HG02981 (cell line): ENCODE results near the gene ZNF664.

ENCODE experiments used
- ATAC-seq: cut with Tn5 transposase; IDR thresholded peaks from one replicate; pipeline ENCODE4 v1.9.1; 2021; ENCODE audit warnings: mild to moderate bottlenecking, moderate library complexity; ENCODE audit not compliant: unreplicated experiment

Gene ZNF664

DNA sequence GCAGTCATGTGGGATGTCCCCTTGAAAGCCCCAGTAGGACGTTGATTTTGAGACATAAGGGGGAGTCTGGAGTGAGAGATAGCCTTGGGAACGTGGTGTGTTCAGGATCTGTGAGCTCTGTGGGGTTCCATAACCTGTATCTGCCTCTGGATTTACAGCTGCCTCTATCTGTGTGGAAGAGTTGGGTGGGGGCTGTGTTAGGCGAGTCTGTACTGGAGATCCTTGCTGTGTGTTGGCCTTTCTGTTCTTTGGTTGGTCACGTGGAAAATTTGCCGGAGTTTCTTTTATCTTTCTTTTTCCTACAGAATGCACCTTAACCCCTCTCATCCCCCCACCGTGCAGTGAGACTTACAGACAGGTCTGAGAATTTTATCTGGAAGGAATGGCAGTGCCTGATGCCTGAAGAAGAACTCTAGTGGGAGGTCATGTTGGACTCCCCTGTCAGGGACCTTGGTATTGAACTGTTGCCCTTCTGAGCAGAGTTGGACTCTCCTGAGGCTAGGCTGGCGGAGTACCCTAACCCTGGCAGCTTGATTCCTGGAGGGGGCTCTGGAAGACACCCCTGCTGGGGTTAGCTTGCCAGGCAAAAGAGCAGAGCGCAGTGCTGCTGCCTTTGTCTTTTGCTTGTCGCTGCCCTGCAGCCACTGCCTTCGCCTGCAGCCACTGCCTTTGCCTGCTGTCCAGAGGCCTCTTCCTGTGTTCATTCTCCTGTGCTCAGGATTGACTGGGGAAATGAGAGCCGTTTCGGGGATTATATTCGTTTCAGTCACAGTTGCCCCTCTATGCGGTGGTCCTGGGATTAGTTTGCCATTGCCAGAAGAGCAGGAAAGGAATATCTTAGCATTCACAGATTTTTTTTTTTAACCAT lies 34.1 kb downstream of the ZNF664 start:
- no peak for ATAC-seq

DNA sequence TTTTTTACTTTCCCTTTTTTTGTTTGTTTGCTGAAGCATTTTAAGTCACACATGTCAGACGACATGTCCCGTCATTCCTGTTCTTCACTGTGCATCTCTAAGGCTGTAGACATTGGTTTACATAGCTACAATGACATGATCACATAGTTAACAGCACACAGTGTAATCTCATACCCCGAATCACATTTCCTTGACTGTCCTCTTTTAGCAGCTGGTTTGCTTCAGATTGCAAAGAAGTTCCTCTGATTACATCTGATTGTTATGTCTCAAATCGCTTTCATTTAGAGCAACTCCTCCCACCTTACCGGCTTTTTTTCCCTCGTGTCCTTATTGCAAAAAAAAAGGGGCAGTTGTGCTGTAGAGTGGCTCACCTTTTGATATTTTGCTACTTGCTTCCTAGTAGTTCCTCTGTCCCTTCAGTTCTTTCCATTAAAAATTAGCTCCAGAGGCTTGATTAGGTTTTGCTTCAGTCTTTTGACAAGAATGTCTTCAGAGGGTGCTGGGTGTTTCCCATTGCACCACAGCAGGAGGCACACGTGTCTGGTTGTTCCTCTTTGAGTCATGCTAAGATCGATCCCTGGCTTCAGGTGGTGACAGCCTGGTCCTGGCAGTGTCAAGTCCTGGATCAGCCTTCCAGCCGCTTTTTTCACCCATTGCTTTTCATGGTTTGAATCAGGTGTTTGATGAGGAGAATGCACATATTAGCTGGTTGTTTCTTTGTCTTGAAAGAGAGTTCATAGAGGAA lies 35.0 kb downstream of the ZNF664 start:
- no peak for ATAC-seq

DNA sequence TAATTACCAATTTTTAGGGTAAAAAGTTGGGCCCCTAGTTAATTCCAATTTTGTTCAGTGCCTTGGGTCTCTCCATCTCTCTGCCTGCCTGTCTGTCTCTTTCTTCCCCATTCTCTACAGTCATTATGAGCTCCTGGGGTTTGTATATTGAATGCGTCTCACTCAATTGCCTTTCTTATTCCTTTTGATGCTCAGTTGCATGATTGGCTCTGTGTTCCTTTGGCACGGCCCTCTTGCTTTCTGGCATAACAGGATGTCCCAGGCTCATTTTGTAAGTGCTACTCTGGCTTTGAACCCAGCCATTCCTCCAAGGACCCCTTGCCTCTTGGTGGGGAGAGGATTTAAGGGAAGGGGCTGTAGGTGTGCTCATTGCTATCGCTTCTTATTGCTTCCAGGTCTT lies 35.6 kb downstream of the ZNF664 start:
- ATAC-seq = no peak

DNA sequence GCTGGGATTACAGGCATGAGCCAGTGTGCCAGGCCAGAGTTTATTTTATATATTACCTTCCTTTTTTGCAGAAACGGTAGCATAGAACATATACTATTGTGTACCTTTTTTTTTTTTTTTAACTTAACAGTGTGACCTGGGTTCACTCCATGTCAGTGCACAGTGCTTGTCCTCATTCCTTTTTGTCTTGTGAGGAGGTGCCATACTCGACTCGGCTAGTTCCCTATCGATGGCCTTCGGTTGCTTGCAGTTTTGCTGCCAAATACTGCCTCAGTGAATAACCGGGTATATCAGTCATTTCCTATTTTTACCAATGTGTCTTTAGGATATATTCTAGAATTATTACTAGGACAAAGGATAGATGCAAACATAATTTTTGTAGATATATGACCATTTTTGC lies 36.8 kb downstream of the ZNF664 start:
- no peak for ATAC-seq

DNA sequence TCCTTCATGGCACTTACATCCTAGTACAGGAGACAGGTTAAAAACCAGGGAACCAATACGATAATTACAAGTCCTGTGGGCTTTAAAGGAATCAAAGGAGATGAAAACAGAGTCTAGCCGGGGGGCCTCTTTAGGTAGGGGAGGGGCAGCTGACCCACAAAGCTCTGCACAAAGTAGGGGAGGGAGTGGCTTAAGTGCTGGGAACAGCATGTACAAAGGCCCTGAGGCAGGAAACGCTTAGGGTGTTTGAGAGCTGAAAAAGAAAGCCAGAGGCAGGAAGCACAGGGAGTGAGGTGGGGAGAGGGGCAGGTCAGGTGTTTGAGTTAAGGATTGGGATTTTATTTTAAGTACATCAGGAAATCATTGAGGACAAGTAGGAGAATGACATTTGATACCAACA lies 37.7 kb downstream of the ZNF664 start:
- no peak for ATAC-seq

DNA sequence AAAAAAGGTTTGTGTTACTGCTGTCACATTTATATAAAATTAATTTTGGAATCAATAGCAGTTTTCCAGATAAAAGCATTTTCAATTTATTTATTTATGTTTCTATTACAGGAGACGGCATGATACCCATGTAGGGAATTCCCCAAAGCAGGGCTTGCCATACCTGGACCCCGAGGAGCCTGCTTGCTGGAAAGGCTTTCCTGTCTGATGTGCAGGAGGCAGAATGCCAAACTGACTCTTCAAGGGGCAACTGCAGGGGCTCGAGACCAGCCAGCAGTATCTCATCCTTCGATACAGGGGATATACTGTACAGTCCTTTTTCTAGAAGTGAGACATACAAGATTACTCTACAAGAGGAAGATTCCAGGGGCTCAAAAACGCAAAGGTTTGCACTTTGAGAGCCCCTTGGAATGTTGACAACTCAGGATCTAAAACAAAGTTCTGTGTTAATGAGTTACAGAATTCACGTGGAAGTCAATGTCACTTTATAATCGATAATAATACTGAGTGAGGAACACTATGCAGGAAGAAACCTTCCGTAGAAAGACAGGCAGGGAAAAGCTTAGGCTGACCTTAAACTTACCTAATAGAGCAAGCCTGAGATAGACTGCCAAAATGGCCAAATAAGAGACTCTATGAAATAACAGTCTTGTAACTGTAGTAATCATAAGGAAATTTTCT lies 38.6 kb downstream of the ZNF664 start:
- ATAC-seq = no peak

DNA sequence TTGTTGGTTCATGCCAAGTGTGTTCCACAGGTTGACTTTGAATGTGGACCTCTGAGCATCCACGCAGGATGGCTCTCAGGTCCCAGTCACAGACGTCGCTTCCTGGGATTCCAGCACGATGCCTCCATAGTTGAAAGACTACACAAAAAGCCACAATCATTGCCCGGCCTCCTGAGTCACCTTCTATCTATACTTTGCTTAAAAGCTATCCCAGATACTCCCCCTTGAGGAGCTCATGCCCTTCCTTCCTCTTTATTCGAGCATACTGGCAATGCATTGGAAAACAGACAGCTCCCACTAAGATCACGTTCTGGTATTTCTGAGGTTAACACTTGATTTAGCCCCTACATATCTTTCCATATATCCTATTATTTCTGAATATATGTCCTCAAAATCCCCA lies 40.1 kb downstream of the ZNF664 start:
- ATAC-seq = no peak

DNA sequence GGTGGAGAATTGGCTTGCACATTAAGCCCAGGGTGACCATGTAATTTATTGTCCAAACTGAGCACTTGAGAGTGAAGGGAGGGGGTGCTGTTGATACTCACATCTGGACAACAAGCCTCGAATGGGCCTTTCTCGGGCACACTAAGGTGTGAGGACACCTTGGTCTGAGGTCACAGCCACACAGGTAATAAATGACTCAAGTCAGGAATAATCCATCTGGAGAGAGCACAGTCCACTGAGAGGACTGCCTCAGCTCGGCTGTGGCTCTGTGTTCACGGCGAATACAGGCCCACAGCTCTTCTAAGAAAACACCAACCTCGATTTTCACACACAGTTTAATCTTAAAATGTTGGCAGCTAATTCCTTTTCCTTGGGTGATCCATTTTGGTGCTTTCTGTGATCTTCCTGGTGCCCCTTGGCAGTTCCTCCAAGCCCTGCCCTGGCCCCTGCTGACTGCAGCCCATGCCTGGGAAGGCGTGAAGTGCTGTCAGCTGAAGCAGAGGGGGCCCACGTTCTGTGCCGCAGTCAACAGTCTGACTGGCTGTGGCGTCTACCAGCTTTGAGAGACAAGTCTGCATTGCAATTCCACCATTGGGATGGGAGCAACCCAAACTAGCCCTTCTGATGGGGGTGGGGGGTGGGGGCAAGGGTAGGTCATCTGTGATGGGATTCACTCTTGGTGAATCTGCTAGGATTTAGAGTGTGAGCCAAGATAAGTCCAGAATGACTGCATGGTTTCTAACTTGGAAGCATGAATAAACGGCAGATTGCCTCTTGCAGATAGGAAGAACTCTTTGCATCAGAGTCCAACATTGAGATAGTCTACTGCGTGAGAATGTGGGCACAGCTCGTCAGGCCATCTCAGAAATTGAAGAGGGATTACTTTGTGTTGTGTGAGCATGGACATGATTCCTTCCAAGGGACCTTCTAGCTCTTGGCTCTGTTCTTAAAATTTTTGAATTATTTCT lies 42.8 kb downstream of the ZNF664 start:
- ATAC-seq = no peak

DNA sequence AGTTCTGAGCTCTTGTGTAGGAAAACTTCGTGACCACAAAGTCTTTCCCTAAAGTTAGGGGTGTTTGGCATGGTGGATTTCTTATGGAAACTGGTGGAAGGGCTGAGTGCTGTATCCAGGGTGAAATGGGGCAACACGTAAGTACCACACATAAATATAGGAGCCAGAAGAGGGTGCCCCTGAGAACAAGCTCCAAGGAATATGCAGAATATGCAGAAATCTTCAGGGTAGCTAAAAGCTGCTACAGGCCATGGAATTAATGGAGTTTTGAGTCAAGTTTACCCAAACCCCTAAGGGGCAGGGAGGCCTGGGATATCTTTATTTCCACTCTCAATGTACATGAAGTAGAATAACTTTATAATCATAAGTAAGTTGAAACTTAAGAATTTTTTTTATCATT lies 44.0 kb downstream of the ZNF664 start:
- no peak for ATAC-seq

DNA sequence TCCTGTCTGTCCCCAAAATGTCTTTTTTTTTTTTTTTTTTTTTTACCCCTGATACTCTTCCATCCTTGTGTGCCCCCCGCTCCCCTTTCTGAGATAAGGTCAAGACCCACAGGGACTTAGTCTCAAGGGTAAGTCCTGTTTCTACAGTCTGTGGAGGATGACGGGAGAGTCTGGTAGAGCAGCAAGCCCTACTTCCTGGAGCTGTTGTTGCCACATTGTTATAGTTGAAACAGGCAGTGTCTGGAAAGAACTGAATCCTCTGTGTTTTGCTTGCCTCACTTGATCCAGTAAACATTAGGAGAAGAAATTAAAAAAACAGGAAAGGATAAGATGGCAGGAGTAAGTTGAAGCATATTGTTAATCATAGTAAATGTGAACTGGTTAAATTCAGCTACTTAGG lies 45.5 kb downstream of the ZNF664 start:
- no peak for ATAC-seq

DNA sequence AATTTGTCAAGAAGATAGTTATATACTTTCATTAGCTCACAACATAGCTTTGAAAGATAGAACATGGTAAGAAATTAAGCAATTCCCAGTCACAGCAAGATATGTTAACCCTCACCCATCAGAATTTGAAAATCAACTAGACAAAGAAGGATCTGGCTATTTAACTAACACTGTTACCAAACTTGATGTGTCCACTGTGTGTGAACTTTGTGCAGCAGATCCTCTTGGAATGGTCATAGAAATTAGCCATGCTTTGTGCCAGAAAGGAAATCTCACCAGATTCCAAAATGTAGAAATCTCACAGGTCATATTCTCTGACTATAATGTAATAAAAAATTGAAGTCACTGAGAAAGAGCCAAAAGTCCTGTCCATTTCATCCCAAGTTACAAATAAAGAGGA lies 46.1 kb downstream of the ZNF664 start:
- ATAC-seq = no peak

DNA sequence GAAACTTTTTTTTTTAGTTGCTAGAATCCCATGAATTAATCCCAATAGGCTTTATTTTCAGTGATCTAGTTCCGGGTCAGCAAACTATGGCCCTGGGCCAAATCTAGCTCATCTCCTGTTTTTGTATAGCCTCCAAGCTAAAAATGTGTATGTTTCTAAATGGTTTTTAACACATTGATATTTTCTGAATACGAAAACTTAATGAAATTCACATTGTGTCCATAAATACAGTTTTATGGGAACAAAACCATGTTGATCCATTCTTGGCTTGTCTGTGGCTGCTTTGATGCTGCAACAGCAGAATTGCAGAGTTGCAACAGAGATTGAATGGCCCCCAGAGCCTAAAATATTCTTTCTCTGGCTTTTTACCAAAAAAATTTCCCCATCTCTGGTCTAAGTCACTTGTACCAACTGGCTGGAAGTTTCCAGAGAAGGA lies 47.5 kb downstream of the ZNF664 start:
- no peak for ATAC-seq

DNA sequence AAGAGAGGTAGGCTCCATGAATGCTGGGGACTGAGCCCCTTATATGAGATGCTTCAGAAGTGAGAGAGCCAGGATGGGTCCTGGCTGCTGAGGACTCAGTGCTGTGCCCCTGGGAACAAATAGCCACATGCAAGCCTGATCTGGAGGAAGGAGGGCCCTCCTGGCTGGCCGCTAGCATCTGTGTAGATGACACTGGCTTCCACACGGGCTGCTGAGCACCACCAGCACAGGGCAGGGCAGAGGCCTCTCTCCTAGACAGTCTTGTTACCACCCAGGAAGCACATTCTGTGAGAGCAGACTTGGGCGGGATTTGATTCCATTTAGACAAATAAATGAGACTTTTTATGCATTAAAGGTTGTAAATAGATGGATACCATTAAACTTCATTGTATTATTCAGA lies 48.0 kb downstream of the ZNF664 start:
- ATAC-seq = no peak

DNA sequence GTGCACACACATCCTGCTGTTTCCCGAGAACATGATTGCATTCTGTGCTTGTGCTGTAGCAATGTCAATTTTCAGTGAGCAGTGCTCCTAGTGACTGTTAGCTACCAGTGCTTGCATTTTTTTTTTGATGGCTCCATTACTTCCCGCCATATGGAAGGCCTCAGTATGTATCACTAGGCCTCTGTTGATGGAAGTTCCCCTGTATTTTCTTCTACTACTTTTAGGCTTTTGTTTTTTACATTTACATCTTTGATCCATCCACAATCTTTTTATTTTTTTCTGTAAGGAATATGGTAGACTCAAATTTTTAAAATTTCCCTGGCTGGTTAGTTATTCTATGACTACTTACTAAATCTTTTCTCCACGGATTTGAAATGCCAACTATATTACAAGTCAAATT lies 49.1 kb downstream of the ZNF664 start:
- no peak for ATAC-seq

DNA sequence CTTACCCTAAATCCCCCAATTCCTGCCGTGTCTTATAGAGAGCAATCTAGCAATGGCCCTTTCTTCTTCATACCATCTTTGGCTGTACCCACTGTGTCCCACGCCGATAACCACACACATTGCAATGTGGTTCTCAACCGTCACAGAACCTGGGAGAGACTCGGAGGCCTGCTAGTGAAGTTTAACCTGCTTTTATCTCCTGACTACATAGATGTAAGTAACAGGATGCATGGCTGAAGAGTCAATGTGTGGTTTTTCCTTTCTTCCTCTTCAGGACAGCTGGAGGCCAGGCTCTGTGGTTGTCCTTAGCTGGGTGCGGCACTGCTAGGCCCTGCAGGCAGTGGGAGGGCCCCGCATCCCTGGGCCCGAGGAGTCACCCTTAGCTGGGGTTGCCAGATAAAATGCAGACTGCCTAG lies 51.3 kb downstream of the ZNF664 start:
- ATAC-seq = no peak

DNA sequence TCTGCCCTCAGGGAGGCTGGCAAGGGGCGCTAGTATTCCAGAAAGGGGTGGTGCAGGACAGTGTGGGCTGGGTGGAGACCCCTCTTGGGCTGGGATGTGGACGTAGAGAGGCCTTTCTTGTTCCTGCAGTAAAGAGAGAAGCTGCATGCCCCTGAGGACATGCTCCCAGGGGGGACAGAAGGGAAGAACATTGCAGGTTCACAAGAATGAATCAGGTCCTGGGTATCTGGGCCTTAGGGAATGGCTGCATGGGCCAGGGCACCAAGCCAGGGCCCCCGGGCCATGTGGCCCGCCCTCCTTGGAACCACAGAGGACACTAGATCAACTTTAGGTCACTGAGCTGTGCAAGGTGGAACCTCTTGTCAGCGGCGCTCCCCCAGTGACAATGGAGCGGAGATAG lies 51.8 kb downstream of the ZNF664 start:
- ATAC-seq = no peak

DNA sequence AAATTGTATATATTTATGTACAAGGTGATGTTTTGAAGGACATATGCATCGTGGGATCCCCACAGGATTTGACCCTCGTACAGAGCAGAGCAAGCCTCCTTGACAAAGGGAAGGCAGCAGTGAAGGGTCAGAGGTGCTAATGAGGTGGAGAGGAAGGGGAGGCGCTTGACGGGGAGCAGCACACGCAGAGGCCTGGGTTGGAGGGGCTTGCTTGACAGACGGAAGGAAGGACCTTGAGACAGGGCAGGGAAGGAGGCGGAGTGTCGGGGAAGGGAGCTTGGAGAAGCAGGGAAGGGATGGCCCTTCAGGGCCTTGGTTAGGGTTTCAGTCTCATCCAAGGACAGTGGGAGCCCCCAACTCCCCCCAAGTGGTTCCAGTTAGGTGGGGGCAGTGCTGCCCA lies 52.6 kb downstream of the ZNF664 start:
- ATAC-seq = no peak

DNA sequence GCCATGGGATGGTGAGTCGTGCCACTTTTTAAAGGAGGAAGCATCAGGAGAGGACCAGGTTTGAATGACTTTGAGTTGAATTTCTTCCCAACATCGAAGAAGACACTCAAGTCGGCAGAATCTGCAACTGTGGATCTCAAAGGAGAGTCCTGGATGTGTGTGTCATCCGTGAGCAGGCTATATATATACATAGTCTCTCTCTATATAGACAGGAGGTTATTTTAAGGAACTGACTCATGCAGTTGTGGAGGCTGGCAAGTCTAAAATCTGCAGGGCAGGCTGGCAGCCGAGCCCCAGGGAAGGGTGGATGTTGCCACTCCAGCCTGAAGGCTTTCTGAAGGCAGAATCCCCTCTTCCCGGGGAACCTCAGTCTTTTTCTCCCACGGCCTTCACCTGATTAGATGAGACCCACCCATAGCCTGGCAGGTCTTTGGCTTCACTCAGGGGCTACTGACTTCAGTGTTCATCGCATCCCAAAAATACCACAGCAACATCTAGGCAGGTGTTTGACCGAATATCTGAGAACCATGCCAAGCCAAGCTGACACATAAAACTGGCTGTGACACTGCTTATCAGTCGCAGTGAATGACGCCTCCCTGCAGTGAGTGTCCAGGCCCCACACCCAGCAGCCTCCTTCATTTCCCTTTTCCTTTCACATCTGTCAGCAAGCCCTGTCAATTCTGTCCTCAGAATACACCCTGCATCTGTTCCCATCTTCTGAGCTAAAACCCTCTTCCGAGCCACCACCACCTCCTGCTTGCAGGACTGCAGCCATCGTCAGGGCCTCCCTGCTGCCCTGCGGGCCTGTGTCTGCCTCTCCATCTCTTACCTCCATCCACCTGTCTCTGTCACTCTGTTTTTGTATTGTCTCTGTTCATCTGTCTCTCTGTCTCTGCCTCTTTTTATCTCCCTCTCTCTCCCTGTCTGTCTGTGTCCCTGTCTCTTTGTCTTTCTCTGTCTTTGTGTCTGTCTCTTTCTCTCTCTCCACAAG lies 54.0 kb downstream of the ZNF664 start:
- ATAC-seq = no peak

DNA sequence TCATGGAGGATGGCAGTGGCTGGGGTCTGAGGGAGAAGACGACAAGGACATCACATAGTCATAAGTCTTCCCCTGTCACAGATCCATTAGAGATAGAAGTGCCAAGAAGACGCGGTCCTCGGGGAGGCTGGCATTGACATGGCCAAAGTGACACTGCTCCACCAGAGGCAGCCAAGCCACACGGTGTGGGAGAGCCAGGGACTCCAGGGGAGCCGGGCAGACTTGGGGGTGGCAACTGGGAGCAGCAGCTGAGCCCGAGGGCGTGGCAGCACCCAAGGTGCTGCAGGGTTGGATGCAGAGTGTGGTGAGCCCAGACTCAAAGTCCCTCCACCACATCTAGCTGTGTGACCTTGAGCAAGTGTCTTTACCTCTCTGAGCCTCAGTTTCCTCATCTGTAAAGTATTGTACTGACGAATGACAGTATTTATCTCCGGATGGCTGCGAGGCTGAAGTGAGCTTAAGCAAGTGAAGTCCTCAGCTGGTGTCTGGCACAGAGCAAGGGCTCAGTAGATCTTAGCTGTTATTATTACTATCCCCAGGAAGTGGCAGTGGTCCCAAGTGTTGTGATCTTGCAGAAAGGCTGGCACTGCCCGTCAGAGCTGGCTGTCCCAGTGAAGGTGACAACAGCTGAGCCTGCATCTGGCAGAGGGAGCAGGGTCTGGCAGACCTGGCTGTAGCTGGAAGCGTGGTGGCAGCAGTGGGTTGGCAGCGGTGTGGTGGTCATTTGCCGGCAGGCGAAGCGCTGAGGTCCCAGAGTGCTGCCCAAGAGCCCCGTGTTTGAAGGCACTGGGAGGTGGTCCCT lies 54.9 kb downstream of the ZNF664 start:
- ATAC-seq = no peak
